Bronchial smooth muscle cell (primary cell): ENCODE results near the gene CSRNP3. TPM values are rescaled to one million over a fixed set of nuclear protein-coding genes. Genes with fewer than 3 reads are reported as not detected.

ENCODE experiments used
- total RNA-seq: library from RNA; depleted of rRNA; stranded (reverse); fragments of >200 nt; gene quantifications from 2 replicates; pipeline ENCODE4 v1.2.1, GENCODE V29; 2014

The CSRNP3 gene
- total RNA-seq: 1.9 and 2.0 TPM in 2 replicates

GRCh38 chr2:165469417-165469816 is at the start of gene CSRNP3:
Gene CSRNP3 (plus strand): TSS chr2:165469698. CDS start chr2:165595066, 125,368 bp downstream.

Other genes with a start within 250 kb of the CSRNP3 start
- 3.3 and 10.9 TPM in 2 replicates for gene SCN2A, start 230.3 kb upstream of the CSRNP3 start, total RNA-seq